B cell (primary cell): ENCODE results near the gene KCNS1.

Experiments
- CTCF ChIP-seq: fragments of 200-600 bp; IDR thresholded peaks from one replicate; pipeline ENCODE4 v1.8.0; 2022; ENCODE audit warnings: antibody characterized with exemption, mild to moderate bottlenecking
- EZH2 ChIP-seq: IDR thresholded peaks from 2 replicates; pipeline ENCODE4 v1.6.1; 2012; ENCODE audit warnings: borderline replicate concordance, low read depth, mild to moderate bottlenecking, moderate library complexity, low read length; ENCODE audit not compliant: insufficient read depth, poor library complexity, severe bottlenecking

GRCh38 chr20:45053430-45054351 lies 47.2 kb downstream of the KCNS1 start:
- TF ChIP-seq CTCF (no peak), EZH2 (no peak)
